ENCODE measurements around the gene EPN2.
"Not testable (repeated sequence)": the region's sequence is repeated elsewhere in the genome, so short reads cannot be mapped to it uniquely, and the experiment has no call there.

The EPN2 gene

GRCh38 chr17:19237139-19237388, at the start of gene EPN2:
EPN2 (plus strand) TSS chr17:19237366; CDS start chr17:19283120, 45,754 bp downstream.
- DNase-seq = not testable (repeated sequence)

GRCh38 chr17:19187883-19188869, 49.0 kb upstream of the EPN2 start:
- DNase-seq = not testable (repeated sequence)

GRCh38 chr17:19188870-19189708, 48.1 kb upstream of the EPN2 start:
- not testable (repeated sequence) for DNase-seq

- DNase-seq = not testable (repeated sequence)
These were observed 47.3 kb upstream of the EPN2 start for GRCh38 chr17:19189781-19190405.

- not testable (repeated sequence) for DNase-seq
These were observed 40.6 kb upstream of the EPN2 start for GRCh38 chr17:19196382-19197204.

GRCh38 chr17:19202448-19202847, 34.7 kb upstream of the EPN2 start:
- not testable (repeated sequence) for DNase-seq

GRCh38 chr17:19203429-19203828, 33.7 kb upstream of the EPN2 start:
- not testable (repeated sequence) for DNase-seq

GRCh38 chr17:19215074-19215860, 21.9 kb upstream of the EPN2 start:
- not testable (repeated sequence) for DNase-seq

- DNase-seq = not testable (repeated sequence)
These were observed 20.8 kb upstream of the EPN2 start for GRCh38 chr17:19216148-19216926.

- DNase-seq = not testable (repeated sequence)
These were observed 18.3 kb upstream of the EPN2 start for GRCh38 chr17:19218914-19219313.

- DNase-seq = not testable (repeated sequence)
These were observed 17.8 kb upstream of the EPN2 start for GRCh38 chr17:19219384-19219783.

- not testable (repeated sequence) for DNase-seq
These were observed 17.0 kb upstream of the EPN2 start for GRCh38 chr17:19220195-19220594.

GRCh38 chr17:19226610-19227588, 10.3 kb upstream of the EPN2 start:
- DNase-seq = not testable (repeated sequence)

- DNase-seq = not testable (repeated sequence)
These were observed 2.5 kb upstream of the EPN2 start for GRCh38 chr17:19234676-19235075.

GRCh38 chr17:19236351-19237138, 621 bp upstream of the EPN2 start:
- not testable (repeated sequence) for DNase-seq

GRCh38 chr17:19237389-19238166, 412 bp downstream of the EPN2 start:
- no peak for DNase-seq

- no peak for DNase-seq
These were observed 970 bp downstream of the EPN2 start for GRCh38 chr17:19238167-19238505.

- DNase-seq = no peak
These were observed 2.4 kb downstream of the EPN2 start for GRCh38 chr17:19239544-19239943.

Data from NCI-H446 treated with DMSO at 0.1 percent for 48 hours (cell line).